Superior temporal gyrus (tissue), 1 donor: ENCODE data around the gene PRORP.
"Not testable (repeated sequence)": the region's sequence is repeated elsewhere in the genome, so short reads cannot be mapped to it uniquely, and the experiment has no call there.

Experiments
- DNase-seq: peaks from one replicate; pipeline ENCODE4 v3.0.0-alpha.2; 2016; ENCODE audit errors: extremely low spot score

Gene PRORP

DNA sequence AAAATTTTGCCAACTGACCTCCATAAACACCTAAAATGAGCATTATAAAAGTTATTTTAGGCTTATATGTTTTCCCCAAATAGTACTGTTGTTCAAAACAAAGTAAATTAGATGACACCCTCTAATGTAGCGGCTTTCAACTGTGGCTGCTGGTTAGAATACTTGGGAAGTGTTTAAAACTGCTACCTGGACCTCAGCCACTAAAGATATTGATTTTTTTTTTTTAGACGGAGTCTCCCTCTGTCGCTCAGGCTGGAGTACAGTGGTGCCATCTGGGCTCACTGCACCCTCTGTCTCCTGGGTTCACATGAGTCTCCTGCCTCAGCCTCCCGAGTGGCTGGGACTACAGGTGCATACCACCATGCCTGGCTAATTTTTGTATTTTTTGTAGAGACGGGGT, 16.2 kb downstream of the PRORP start:
- no peak for DNase-seq

DNA sequence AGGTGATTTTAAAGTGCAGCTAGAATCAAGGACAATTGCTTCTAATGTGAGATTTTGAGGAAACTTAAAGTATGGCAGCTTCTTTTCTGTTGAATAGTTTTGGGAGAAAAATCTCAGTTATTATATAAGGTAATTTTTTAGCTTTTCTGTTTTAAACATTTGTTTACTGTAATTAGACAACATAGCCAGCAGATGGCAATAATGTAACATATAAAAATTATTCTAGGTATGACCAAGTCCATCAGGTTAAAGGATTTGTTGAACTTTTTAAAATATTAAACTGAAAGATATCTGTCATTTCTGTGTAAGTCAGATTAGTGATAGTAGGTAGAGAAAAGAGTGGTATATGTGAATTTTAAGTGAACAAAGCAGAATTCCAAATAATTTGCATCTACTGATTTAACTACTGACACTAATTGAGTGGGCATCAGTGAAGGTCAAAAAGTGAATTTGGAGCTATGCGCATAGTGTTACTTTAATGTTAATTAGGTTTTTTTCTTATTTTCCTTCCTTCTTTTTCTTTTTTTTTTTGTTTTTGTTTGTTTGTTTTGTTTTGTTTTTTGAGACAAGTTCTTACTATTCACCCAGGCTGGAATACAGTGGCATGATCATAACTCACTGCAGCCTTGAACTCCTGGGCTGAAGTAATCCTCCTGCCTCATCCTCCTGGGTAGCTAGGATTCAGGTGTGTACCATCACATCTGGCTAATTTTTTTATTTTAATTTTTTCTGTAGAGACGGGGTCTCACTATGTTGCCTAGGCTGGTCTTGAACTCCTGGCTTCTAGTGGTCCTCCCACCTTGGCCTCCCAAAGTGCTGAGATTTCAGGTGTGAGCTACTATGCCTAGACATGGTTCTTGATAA, 18.6 kb downstream of the PRORP start:
- DNase-seq, result peak; percentile 77

- no peak for DNase-seq
These were observed 21.7 kb downstream of the PRORP start for GRCh38 chr14:35144029-35144428.

DNA sequence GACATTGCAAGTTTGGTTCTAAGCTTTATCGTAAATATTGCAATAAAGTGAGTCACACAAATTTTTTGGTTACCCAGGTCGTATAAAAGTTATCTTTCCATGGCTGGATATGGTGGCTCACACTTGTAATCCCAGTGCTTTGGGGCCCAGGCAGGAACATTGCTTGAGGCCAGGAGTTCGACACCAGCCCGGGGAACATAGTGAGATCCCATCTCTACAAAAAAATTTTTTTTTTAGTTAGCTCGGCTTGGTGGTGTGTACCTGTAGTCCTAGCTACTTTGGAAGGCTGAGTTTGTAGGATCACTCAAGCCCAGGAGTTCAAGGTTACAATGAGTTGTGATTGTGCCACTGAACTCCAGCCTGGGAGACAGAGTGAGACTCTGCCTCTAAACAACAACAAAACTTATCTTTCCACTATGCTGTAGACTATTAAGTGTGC, 24.4 kb downstream of the PRORP start:
- DNase-seq, result no peak

- DNase-seq, result no peak
These were observed 24.8 kb downstream of the PRORP start for GRCh38 chr14:35147186-35147585.

DNA sequence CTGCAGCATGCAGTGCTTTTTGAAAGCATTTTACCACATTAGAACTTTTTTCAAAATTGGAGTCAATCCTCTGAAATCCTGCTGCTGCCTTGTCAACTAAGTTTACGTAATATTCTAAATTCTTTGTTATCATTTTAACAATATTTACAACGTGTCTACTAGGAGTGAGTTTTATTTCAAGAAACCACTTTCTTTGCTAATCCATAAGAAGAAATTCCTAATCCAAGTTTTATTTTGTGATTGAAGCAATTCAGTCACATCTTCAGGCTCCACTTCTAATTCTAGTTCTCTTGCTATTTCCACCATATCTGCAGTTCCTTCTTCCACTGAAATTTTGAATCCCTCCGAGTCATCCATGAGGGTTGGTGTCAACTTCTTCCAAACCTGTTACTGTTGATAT, 25.4 kb downstream of the PRORP start:
- no peak for DNase-seq

GRCh38 chr14:35149239-35149638, 26.9 kb downstream of the PRORP start:
- no peak for DNase-seq

- not testable (repeated sequence) for DNase-seq
These were observed 30.2 kb downstream of the PRORP start for GRCh38 chr14:35152531-35152930.

GRCh38 chr14:35154016-35154415, 31.7 kb downstream of the PRORP start:
- DNase-seq, result no peak

DNA sequence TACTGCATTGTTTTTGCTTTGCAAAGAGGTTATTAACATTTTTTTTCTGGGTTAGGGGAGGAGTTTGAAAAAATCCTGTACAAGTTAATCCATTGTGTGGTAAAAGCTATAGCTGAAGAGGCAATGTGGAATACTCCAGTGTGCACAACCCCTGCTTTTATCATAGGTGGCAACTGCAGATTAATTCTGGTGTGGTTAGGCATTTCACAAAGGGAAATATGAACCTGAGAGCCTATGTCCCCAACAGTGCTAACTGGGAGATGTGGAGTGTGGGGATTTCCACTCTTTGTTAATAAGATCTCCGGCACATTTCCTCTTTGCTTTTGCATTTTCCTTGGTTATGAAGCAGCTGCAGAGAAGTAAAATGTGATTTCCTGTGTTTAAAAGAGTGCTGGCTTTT, 33.6 kb downstream of the PRORP start:
- no peak for DNase-seq

- DNase-seq, result no peak
These were observed 36.1 kb downstream of the PRORP start for GRCh38 chr14:35158491-35158890.

DNA sequence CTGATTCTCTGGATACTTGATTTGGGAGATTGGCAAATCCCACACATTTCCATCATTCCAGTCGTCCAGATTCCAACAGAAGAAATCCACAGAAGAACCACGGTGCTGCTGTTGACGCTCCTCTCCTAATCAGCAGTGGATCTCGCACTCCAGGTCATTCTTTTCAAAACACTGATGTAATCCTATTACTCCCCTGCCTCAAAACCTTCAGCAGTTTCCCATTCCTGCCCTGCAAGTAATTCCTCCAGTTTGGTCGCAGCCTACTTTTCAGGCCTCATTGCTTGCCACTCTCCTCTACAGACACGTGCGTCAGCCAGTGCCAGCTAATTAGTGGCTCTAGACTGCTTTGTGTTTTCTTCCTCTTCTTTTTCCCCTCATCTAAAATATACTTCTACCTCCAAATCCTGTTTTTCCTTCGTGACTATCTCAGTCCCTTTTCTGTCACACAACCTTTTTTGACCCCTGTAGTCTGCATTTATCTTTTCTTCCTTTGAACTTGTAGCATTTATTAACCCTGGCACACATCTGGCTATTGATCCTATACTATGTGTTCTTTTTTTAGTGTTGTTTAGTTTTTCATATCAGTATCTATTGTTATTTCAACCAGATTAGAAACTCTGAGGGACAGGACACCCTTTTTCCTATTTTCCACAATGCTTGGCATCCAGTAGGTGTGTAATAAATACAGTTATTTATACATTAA, 36.8 kb downstream of the PRORP start:
- no peak for DNase-seq

DNA sequence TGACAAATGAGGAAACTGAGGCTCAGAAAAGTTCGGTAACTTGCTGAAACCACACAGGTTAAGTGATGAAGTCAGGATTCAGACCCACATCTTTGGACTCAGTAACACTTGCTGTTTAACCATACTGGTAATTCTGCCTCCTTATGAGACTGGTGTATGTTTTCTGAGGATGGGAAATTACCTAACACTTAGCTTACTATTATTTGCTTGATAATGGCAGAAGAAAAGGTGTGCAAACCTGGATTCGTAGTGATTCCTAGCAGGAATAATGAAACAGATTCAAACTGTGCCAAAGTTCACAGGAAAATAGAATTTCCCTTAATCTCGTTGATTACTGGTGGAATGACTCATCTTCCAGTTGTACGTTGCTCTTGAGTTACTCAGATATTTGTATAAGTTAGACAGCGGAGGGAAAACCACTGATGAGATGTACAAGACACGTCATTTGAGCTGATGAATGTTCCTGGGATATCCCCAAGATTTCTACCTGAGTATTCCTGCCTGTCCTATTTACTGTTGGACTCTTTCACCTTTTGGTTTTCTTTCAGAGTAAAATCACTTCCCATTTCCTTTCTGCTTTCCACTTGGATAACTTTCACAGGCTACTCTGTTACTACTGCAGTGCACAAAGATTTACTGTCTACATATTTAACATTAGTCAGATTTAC, 37.5 kb downstream of the PRORP start:
- no peak for DNase-seq

GRCh38 chr14:35161231-35161630, 38.9 kb downstream of the PRORP start:
- DNase-seq, result no peak

- no peak for DNase-seq
These were observed 41.0 kb downstream of the PRORP start for GRCh38 chr14:35163384-35163783.

DNA sequence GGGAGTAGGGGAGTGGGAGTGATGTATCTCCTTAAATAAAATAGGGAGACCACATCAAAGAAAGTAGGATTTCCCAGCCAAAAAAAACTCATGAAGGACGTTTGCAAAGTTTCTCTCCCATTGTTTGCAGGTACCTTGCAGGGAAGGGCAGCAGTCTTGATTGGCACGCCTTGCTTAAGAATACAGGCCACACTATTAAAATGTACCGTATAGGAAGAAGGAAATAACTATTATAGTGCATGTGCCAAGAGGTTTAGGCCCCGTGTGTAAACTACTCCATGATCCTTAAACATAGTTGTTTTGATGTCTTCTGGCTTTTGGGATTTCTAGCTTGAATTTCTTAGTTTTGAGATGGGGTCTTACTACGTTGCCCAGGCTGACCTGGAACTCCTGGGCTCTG, 42.5 kb downstream of the PRORP start:
- no peak for DNase-seq

DNA sequence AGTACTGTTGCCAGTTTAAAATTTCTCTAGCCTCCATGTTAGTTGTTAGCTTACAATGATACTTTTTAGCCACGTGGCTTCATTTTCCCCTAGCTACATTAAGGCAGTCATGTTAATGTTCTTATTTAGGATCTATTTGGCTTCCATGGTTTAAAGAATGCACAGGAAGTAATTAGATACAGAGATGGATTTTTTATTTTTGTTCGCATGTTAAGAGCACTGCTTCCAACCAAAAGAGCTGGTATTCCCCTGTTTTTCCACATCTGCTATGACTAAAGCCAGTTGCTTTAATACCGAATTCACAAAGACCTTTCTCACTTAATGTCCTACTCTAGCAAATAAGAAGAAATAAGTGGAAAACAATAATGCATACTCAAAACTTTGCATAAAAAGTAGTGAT, 45.1 kb downstream of the PRORP start:
- DNase-seq, result no peak
